Calu3 (cell line): Measurements from ENCODE around the gene ANKRD66. TPM values are rescaled to one million over a fixed set of nuclear protein-coding genes. Genes with fewer than 3 reads are reported as not detected.

Experiments used
- BruUV-seq: library from RNA; stranded (reverse); fragments of 400-500 nt; replicated peaks from 2 replicates; lab custom pipeline; 2021; lab: Mats Ljungman, UMichigan
- CTCF ChIA-PET: fragments of 300-600 bp; sonication (Branson Sonifier 250); formaldehyde crosslinking; loops from one replicate; lab custom pipeline; 2022; ENCODE audit warnings: antibody characterized with exemption; lab: Charles Lee
- DNase-seq: peaks from one replicate; pipeline ENCODE4 v3.0.0; 2022
- H3K27ac Mint-ChIP-seq: one replicate; pipeline ENCODE4 v1.8.0; 2022; ENCODE audit warnings: mixed read lengths; ENCODE audit not compliant: unreplicated experiment
- H3K27me3 Mint-ChIP-seq: one replicate; pipeline ENCODE4 v1.8.0; 2022; ENCODE audit warnings: mixed read lengths; ENCODE audit not compliant: unreplicated experiment
- H3K36me3 Mint-ChIP-seq: one replicate; pipeline ENCODE4 v1.8.0; 2022; ENCODE audit warnings: mild to moderate bottlenecking, moderate library complexity, mixed read lengths; ENCODE audit not compliant: insufficient read depth, unreplicated experiment
- H3K4me1 Mint-ChIP-seq: one replicate; pipeline ENCODE4 v1.8.0; 2022; ENCODE audit warnings: mild to moderate bottlenecking, low read depth, mixed read lengths; ENCODE audit not compliant: unreplicated experiment
- H3K4me3 Mint-ChIP-seq: one replicate; pipeline ENCODE4 v1.8.0; 2022; ENCODE audit warnings: mild to moderate bottlenecking, low read depth, moderate library complexity, mixed read lengths; ENCODE audit not compliant: unreplicated experiment
- H3K9me3 Mint-ChIP-seq: one replicate; pipeline ENCODE4 v1.8.0; 2022; ENCODE audit warnings: low read depth, mixed read lengths; ENCODE audit not compliant: unreplicated experiment
- intact Hi-C: fragments of 100-400 bp; cut with micrococcal nuclease; formaldehyde crosslinking; loops from one replicate; pipeline ENCODE4 v1.10.0; 2022; ENCODE audit not compliant: unreplicated experiment
- total RNA-seq: library from RNA; stranded (reverse); gene quantifications from 2 replicates; pipeline ENCODE4 v1.2.3, GENCODE V29; 2022
- TF ChIP-seq, protein P1 (sequence below): fragments of 200-600 bp; IDR thresholded peaks from one replicate; pipeline ENCODE4 v1.8.0; 2022; ENCODE audit warnings: antibody characterized with exemption; ENCODE audit not compliant: unreplicated experiment

ANKRD66 gene
- total RNA-seq, 1 experiment from 2014 or later = not detected

GRCh38 chr6:46735720-46736031, 11.1 kb upstream of the ANKRD66 start:
- TF ChIP-seq, protein P1, sequence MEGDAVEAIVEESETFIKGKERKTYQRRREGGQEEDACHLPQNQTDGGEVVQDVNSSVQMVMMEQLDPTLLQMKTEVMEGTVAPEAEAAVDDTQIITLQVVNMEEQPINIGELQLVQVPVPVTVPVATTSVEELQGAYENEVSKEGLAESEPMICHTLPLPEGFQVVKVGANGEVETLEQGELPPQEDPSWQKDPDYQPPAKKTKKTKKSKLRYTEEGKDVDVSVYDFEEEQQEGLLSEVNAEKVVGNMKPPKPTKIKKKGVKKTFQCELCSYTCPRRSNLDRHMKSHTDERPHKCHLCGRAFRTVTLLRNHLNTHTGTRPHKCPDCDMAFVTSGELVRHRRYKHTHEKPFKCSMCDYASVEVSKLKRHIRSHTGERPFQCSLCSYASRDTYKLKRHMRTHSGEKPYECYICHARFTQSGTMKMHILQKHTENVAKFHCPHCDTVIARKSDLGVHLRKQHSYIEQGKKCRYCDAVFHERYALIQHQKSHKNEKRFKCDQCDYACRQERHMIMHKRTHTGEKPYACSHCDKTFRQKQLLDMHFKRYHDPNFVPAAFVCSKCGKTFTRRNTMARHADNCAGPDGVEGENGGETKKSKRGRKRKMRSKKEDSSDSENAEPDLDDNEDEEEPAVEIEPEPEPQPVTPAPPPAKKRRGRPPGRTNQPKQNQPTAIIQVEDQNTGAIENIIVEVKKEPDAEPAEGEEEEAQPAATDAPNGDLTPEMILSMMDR = no peak
- no TSS peak for BruUV-seq
- no peak for DNase-seq

GRCh38 chr6:46736906-46737305, 9.8 kb upstream of the ANKRD66 start:
- Mint-ChIP-seq H3K27me3 (no peaks in the 10 kb centered on the region), H3K27ac (no peak overlapping the region), H3K9me3 (no peaks in the 10 kb centered on the region), H3K4me3 (no peak overlapping the region), H3K36me3 (peaks cover 18% of the 10 kb centered on the region), H3K4me1 (peaks cover 37% of the 10 kb centered on the region)
- BruUV-seq = no TSS peak
- TF ChIP-seq, protein P1 = no peak
- CTCF ChIA-PET = no interaction called here
- intact Hi-C loops = no loop called here
- no peak for DNase-seq

More at GRCh38 chr6:46735720-46736031, 11.1 kb upstream of the ANKRD66 start:
- Mint-ChIP-seq H3K36me3 (peaks cover 18% of the 10 kb centered on the region), H3K4me3 (peak overlapping the region; percentile 64), H3K4me1 (peaks cover 37% of the 10 kb centered on the region), H3K9me3 (no peaks in the 10 kb centered on the region), H3K27ac (peak overlapping the region; percentile 58), H3K27me3 (no peaks in the 10 kb centered on the region)
- CTCF ChIA-PET = interaction anchor here (0.9 kb wide), 1 partner anchor 11 kb away, joined by 3 read pairs; the partner anchor contains the start of gene ANKRD66
- intact Hi-C loops = no loop called here

DNA sequence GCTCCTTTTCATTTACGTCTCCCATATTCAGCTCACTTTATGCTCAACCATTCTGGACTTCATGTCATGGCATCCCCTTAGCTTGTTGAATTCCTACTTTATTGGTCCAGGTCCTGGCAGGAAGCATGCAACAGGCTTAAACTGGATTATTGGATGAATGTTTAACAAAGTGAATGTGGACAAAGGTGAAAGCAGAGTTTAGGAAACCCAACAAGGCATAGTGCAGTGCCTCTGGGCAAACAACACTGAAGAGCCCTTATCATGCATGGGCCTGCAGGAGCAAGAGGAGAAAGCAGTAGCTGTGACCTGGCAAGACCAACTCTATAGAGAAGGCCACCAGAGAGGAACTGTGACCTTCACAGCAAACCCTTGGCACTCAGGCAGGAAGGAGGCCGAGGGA, 5.3 kb upstream of the ANKRD66 start:
- Mint-ChIP-seq H3K9me3 (peaks cover 6% of the 10 kb centered on the region), H3K27ac (no peak overlapping the region), H3K27me3 (peaks cover 23% of the 10 kb centered on the region), H3K4me3 (no peak overlapping the region), H3K36me3 (no peaks in the 10 kb centered on the region), H3K4me1 (peaks cover 15% of the 10 kb centered on the region)
- TF ChIP-seq, protein P1 = no peak
- no TSS peak for BruUV-seq
- CTCF ChIA-PET = no interaction called here
- intact Hi-C loops = no loop called here
- DNase-seq = no peak

- no TSS peak for BruUV-seq
- no peaks in the 10 kb centered on the region for H3K36me3 Mint-ChIP-seq
- no peak overlapping the region for H3K27ac Mint-ChIP-seq
- no peak overlapping the region for H3K4me3 Mint-ChIP-seq
- peaks cover 24% of the 10 kb centered on the region for H3K27me3 Mint-ChIP-seq
- peaks cover 6% of the 10 kb centered on the region for H3K9me3 Mint-ChIP-seq
- CTCF ChIA-PET = no interaction called here
- peaks cover 11% of the 10 kb centered on the region for H3K4me1 Mint-ChIP-seq
- TF ChIP-seq, protein P1 = no peak
- DNase-seq = no peak
- intact Hi-C loops = no loop called here
Observed at GRCh38 chr6:46741910-46742309, 4.8 kb upstream of the ANKRD66 start.
